Raji (cell line): ENCODE data around the gene SSBP3.

ENCODE experiments used
- POLR2A ChIP-seq: IDR thresholded peaks from 2 replicates; pipeline ENCODE4 v1.6.1; 2011; ENCODE audit warnings: low read depth, low read length, control low read depth; ENCODE audit not compliant: insufficient read depth

The SSBP3 gene

GRCh38 chr1:54413732-54414131 is 7.5 kb upstream of the SSBP3 start:
- TF ChIP-seq POLR2A = no peak

GRCh38 chr1:54413295-54413694 is 7.1 kb upstream of the SSBP3 start:
- TF ChIP-seq POLR2A = no peak

GRCh38 chr1:54410359-54410758 is 4.2 kb upstream of the SSBP3 start:
- no peak for TF ChIP-seq POLR2A

- no peak for TF ChIP-seq POLR2A
These were observed 3.3 kb upstream of the SSBP3 start for GRCh38 chr1:54409156-54410142.

GRCh38 chr1:54408147-54409066 is 2.2 kb upstream of the SSBP3 start:
- TF ChIP-seq POLR2A = no peak

GRCh38 chr1:54407404-54408146 is 1.4 kb upstream of the SSBP3 start:
- TF ChIP-seq POLR2A = peak; percentile 51; the same call in 1 of the 2 replicates

GRCh38 chr1:54407154-54407403 is 885 bp upstream of the SSBP3 start:
- no peak for TF ChIP-seq POLR2A

GRCh38 chr1:54405898-54406293 is 298 bp downstream of the SSBP3 start:
- TF ChIP-seq POLR2A = no peak

GRCh38 chr1:54404939-54405897 is 976 bp downstream of the SSBP3 start:
- TF ChIP-seq POLR2A = no peak

GRCh38 chr1:54404263-54404662 is 1.9 kb downstream of the SSBP3 start:
- no peak for TF ChIP-seq POLR2A

GRCh38 chr1:54403808-54404261 is 2.4 kb downstream of the SSBP3 start:
- TF ChIP-seq POLR2A = no peak

- TF ChIP-seq POLR2A = no peak
These were observed 2.8 kb downstream of the SSBP3 start for GRCh38 chr1:54403405-54403804.

GRCh38 chr1:54402896-54403295 is 3.3 kb downstream of the SSBP3 start:
- TF ChIP-seq POLR2A = no peak

GRCh38 chr1:54401799-54402198 is 4.4 kb downstream of the SSBP3 start:
- TF ChIP-seq POLR2A = no peak
